ENCODE measurements around the gene VEGFD. TPM values are rescaled to one million over a fixed set of nuclear protein-coding genes. Genes with fewer than 3 reads are reported as not detected.

Gene VEGFD
- total RNA-seq, 5 donors from 2014 or later (not counting 1 experiment from before 2014, with no cell fraction given) = not detected

Other genes starting within 250 kb of the VEGFD start
- 1 to 10 TPM in 1 of 5 donors, under 1 TPM in 3, not detected in 1; 0.23 to 1.3 (median 0.46) TPM for gene ASB9, start 114.3 kb downstream of the VEGFD start, total RNA-seq
- not detected for gene ASB11, start 68.8 kb downstream of the VEGFD start, total RNA-seq
- 10 to 100 TPM; 15.9 to 95.0 (median 22.6) TPM for gene PIGA, start 48.9 kb downstream of the VEGFD start, total RNA-seq
- gene PIR, start 108.9 kb upstream of the VEGFD start, total RNA-seq = under 1 TPM in 1 of 5 donors, not detected in 4; 0.51 TPM
- gene BMX, start 116.4 kb upstream of the VEGFD start, total RNA-seq = not detected
- gene ACE2, start 216.5 kb upstream of the VEGFD start, total RNA-seq = not detected

All from T-cell (primary cell).